SU-DHL-6 (cell line): ENCODE data around the gene CHKA.

Source experiments
- H2AFZ ChIP-seq: fragments of 200-600 bp; sonication (generic); 2 replicates; pipeline ENCODE4 v1.6.1; 2014; ENCODE audit warnings: low read depth, mild to moderate bottlenecking, moderate library complexity, mixed read lengths, antibody characterized with exemption, low read length; ENCODE audit not compliant: severe bottlenecking
- H3F3A ChIP-seq: fragments of 200-600 bp; shearing (Covaris generic); 2 replicates; pipeline ENCODE4 v1.6.0; 2016; ENCODE audit warnings: antibody characterized with exemption, mild to moderate bottlenecking; ENCODE audit not compliant: insufficient read depth
- H3K27ac ChIP-seq: fragments of 200-600 bp; sonication (generic); 2 replicates; pipeline ENCODE4 v1.5.1; 2016; ENCODE audit warnings: low read depth, mild to moderate bottlenecking, low read length, moderate library complexity, mixed read lengths
- H3K27me3 ChIP-seq: fragments of 200-600 bp; sonication (generic), shearing (Covaris generic); 2 replicates; pipeline ENCODE4 v1.6.0; 2014; ENCODE audit warnings: mild to moderate bottlenecking, low read length
- H3K36me3 ChIP-seq: fragments of 200-600 bp; sonication (generic); 2 replicates; pipeline ENCODE4 v1.6.1; 2014; ENCODE audit warnings: mild to moderate bottlenecking, low read length, mixed read lengths
- H3K4me2 ChIP-seq: fragments of 300-600, 200-600 bp; shearing (Covaris generic), sonication (generic); 2 replicates; pipeline ENCODE4 v1.6.0; 2014; ENCODE audit warnings: low read length, low read depth, mild to moderate bottlenecking; ENCODE audit not compliant: poor library complexity, severe bottlenecking
- H3K4me3 ChIP-seq: fragments of 200-600 bp; sonication (generic); 2 replicates; pipeline ENCODE4 v1.5.1; 2014; ENCODE audit warnings: antibody characterized with exemption, low read length, mild to moderate bottlenecking, mixed read lengths; ENCODE audit not compliant: insufficient read depth, poor library complexity, severe bottlenecking
- H3K79me2 ChIP-seq: fragments of 200-600 bp; sonication (generic); 2 replicates; pipeline ENCODE4 v1.6.1; 2014; ENCODE audit warnings: mild to moderate bottlenecking, low read length, moderate library complexity; ENCODE audit not compliant: insufficient read depth
- H3K9ac ChIP-seq: fragments of 200-600 bp; sonication (generic); 2 replicates; pipeline ENCODE4 v1.7.0; 2014; ENCODE audit warnings: mild to moderate bottlenecking, low read length
- H3K9me2 ChIP-seq: fragments of 200-600 bp; sonication (generic); replicated peaks from 2 replicates; pipeline ENCODE4 v1.6.1; 2014; ENCODE audit warnings: low read length; ENCODE audit not compliant: insufficient read depth
- H3K9me3 ChIP-seq: fragments of 200-600 bp; sonication (generic); 2 replicates; pipeline ENCODE4 v1.6.1; 2014; ENCODE audit warnings: low read length, mixed read lengths; ENCODE audit not compliant: insufficient read depth
- H4K20me1 ChIP-seq: fragments of 200-600 bp; sonication (generic); 2 replicates; pipeline ENCODE4 v1.6.1; 2014; ENCODE audit warnings: low read depth, mild to moderate bottlenecking, antibody characterized with exemption, low read length, moderate library complexity, mixed read lengths
- EZH2phosphoT487 ChIP-seq: fragments of 200-600 bp; sonication (generic), shearing (Covaris generic); conservative IDR thresholded peaks from 2 replicates; pipeline ENCODE4 v1.6.1; 2018; ENCODE audit warnings: mild to moderate bottlenecking, antibody characterized with exemption, low read length, moderate library complexity, mixed read lengths
- TF ChIP-seq, protein P1 (sequence below): fragments of 200-600 bp; sonication (generic); IDR thresholded peaks from one replicate; pipeline ENCODE4 v1.5.1; 2017; ENCODE audit warnings: antibody characterized with exemption, mild to moderate bottlenecking, low read length, moderate library complexity; ENCODE audit not compliant: insufficient read depth, poor library complexity, severe bottlenecking

Gene CHKA

DNA sequence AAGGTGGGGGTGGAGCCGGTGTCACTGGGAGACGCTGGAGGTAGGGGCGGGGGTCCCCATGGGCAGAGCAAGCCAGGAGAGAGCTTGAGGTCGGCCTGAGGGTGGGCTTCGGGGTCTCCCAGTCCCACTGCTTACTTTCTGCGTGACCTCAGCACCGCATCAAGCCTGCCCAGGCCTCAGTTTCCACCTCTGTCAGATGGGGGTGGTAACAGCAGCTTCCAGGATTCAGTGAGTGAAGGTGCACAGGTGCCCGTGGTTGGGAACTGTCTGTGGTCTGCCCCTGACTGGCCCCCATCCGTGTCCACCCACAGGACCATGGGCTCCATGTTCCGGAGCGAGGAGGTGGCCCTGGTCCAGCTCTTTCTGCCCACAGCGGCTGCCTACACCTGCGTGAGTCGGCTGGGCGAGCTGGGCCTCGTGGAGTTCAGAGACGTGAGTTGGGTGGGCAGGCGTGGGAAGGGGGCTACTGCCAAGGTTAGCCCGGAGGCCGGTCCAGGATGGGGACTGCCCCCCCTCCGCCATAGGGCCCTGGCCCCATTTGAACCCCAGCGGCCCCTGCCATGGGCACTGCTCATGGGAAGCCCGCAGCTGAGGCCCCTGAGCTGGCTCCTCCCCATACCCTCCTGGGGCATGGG, 80.1 kb downstream of the CHKA start:
- H3K36me3 ChIP-seq: no peaks in the 10 kb centered on the region
- no peaks in the 10 kb centered on the region; the same call in 1 of the 2 replicates for H3F3A ChIP-seq
- H3K9ac ChIP-seq: peak overlapping the region; percentile 77
- H3K79me2 ChIP-seq: peaks cover 24% of the 10 kb centered on the region
- no peaks in the 10 kb centered on the region for H3K9me3 ChIP-seq
- TF ChIP-seq, protein P1, sequence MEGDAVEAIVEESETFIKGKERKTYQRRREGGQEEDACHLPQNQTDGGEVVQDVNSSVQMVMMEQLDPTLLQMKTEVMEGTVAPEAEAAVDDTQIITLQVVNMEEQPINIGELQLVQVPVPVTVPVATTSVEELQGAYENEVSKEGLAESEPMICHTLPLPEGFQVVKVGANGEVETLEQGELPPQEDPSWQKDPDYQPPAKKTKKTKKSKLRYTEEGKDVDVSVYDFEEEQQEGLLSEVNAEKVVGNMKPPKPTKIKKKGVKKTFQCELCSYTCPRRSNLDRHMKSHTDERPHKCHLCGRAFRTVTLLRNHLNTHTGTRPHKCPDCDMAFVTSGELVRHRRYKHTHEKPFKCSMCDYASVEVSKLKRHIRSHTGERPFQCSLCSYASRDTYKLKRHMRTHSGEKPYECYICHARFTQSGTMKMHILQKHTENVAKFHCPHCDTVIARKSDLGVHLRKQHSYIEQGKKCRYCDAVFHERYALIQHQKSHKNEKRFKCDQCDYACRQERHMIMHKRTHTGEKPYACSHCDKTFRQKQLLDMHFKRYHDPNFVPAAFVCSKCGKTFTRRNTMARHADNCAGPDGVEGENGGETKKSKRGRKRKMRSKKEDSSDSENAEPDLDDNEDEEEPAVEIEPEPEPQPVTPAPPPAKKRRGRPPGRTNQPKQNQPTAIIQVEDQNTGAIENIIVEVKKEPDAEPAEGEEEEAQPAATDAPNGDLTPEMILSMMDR: no peak
- no peak for TF ChIP-seq EZH2phosphoT487
- H3K27ac ChIP-seq: peak overlapping the region; percentile 74
- H3K27me3 ChIP-seq: no peaks in the 10 kb centered on the region
- no peaks in the 10 kb centered on the region for H4K20me1 ChIP-seq
- H3K4me3 ChIP-seq: peak overlapping the region; percentile 81
- H2AFZ ChIP-seq: no peak overlapping the region
- peak overlapping the region; percentile 99 for H3K4me2 ChIP-seq
- no peaks in the 10 kb centered on the region for H3K9me2 ChIP-seq

DNA sequence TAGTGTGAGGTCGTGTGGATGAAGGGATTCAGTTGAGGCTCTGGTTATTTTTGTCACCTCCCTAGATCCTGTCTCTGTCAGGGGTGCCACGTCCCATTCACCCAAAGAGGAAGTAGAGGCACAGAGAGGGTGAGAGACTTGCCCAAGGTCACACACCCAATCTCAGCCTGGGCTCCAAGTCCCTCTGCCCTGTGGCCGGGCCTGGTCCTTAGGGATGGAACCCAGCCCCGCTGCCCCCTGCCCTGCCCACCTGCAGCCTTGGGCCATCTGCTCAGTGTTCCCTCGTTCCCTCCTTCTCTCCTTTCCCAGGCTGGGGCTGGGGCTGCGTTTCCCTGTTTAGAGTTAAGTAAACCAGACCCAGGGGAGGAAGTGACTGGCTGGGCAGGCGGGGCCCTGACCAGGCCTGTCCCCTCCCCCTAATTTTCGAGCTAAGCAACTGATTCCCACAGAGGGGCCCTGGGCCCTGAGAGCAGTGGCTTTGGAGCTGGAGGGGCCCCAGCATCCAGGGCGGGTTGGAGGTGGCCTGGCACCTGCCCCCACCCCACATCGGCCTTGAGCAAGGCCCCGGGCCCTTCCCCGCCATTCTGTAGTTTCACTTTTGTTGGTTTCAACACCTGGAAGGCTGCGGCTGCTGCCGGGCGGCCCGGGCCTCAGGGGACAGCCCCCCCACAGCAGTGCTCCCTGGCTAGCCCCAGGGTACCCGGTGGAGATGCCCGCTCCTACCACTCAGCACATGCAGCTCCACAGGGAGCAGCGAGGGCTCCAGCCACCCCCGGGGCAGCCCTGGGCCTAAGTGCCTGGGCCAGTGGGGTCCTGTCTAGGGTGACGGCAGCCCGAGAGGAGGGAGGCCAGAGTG, 80.9 kb downstream of the CHKA start:
- peak overlapping the region; percentile 74 for H3K27ac ChIP-seq
- H4K20me1 ChIP-seq: no peaks in the 10 kb centered on the region
- H3K4me2 ChIP-seq: peak overlapping the region; percentile 99
- peaks cover 24% of the 10 kb centered on the region for H3K79me2 ChIP-seq
- H3K9ac ChIP-seq: peak overlapping the region; percentile 77
- H3K27me3 ChIP-seq: no peaks in the 10 kb centered on the region
- H3F3A ChIP-seq: no peaks in the 10 kb centered on the region; the same call in 1 of the 2 replicates
- H3K9me2 ChIP-seq: no peaks in the 10 kb centered on the region
- peak overlapping the region; percentile 81 for H3K4me3 ChIP-seq
- TF ChIP-seq EZH2phosphoT487: no peak
- TF ChIP-seq, protein P1: no peak
- no peaks in the 10 kb centered on the region for H3K9me3 ChIP-seq
- peak overlapping the region; percentile 4 for H2AFZ ChIP-seq
- no peaks in the 10 kb centered on the region for H3K36me3 ChIP-seq

DNA sequence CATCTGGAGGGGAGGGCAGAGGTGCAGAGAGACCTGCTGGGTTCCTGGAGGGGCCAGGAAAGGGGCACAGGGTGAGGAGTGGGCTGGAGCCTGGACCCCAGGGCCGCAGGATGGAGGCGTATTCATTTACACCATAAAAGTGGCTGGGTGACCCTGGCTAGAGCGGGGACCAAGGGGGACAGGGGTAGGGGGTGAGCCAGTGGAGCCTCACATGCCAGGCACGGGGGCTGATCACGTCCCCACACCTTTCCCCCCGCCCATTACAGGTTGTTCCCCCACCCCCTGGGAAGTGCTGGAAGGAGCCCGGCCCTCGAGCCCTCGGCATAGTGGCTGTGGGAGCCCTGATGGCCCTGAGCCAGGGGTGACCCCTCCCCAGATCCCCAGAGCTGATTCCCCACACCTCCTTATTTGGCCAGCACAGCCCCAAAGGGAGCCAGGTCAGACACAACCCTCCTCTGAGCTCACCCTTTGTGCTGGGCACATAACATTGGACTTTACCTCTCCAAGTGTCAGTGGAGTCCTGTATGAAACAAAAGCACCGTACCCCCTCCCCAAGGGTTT, 81.6 kb downstream of the CHKA start:
- peak overlapping the region; percentile 74 for H3K27ac ChIP-seq
- H3K9me3 ChIP-seq: no peaks in the 10 kb centered on the region
- H3K9me2 ChIP-seq: no peaks in the 10 kb centered on the region
- peak overlapping the region; percentile 99 for H3K4me2 ChIP-seq
- H3K4me3 ChIP-seq: peak overlapping the region; percentile 81
- no peaks in the 10 kb centered on the region for H3K36me3 ChIP-seq
- TF ChIP-seq EZH2phosphoT487: no peak
- H3K79me2 ChIP-seq: peaks cover 24% of the 10 kb centered on the region
- H3K27me3 ChIP-seq: no peaks in the 10 kb centered on the region
- peak overlapping the region; percentile 4 for H2AFZ ChIP-seq
- H4K20me1 ChIP-seq: no peaks in the 10 kb centered on the region
- peak overlapping the region; percentile 77 for H3K9ac ChIP-seq
- H3F3A ChIP-seq: no peaks in the 10 kb centered on the region; the same call in 1 of the 2 replicates
